ENCODE measurements around the gene TBCCD1.

GRCh38 chr3:186589121-186589520 lies 22.0 kb upstream of the TBCCD1 start:
- TF ChIP-seq CTCF (conservative IDR thresholded peaks at IDR 0.05; ENCODE audit: low read depth, low read length) (peak; percentile 68), EZH2 (IDR thresholded peaks at IDR 0.05; ENCODE audit: borderline replicate concordance, low read depth, low read length, poor library complexity, severe bottlenecking) (no peak)

All from A673 (cell line).